Parathyroid adenoma (tissue), 2 donors: Measurements from ENCODE around the gene ARFRP1.
"Not testable (repeated sequence)": the region's sequence is repeated elsewhere in the genome, so short reads cannot be mapped to it uniquely, and the experiment has no call there.

Experiments
- H2AFZ ChIP-seq: fragments of 300-600 bp; sonication (generic); one replicate; pipeline ENCODE4 v1.7.0; 2017; ENCODE audit warnings: antibody characterized with exemption, mild to moderate bottlenecking
- H3K27ac ChIP-seq: fragments of 300-600 bp; sonication (generic); one replicate; pipeline ENCODE4 v1.7.0; 2017
- H3K27me3 ChIP-seq: fragments of 300-600 bp; sonication (generic); one replicate; pipeline ENCODE4 v1.7.0; 2017; ENCODE audit warnings: low read length; ENCODE audit not compliant: control insufficient read depth, insufficient read depth
- H3K36me3 ChIP-seq: fragments of 300-600 bp; sonication (generic); one replicate; pipeline ENCODE4 v1.7.0; 2017; ENCODE audit warnings: low read length; ENCODE audit not compliant: control insufficient read depth, insufficient read depth
- H3K4me1 ChIP-seq: fragments of 300-600 bp; sonication (generic); one replicate; pipeline ENCODE4 v1.7.0; 2017; ENCODE audit warnings: control low read depth
- H3K4me2 ChIP-seq: fragments of 300-600 bp; sonication (generic); one replicate; pipeline ENCODE4 v1.7.0; 2017; ENCODE audit warnings: low read length
- H3K4me3 ChIP-seq: fragments of 300-600 bp; sonication (generic); one replicate; pipeline ENCODE4 v1.7.0; 2017; ENCODE audit warnings: low read depth, low read length
- H3K79me2 ChIP-seq: fragments of 300-600 bp; sonication (generic); one replicate; pipeline ENCODE4 v1.7.0; 2017; ENCODE audit warnings: control low read depth
- H3K9ac ChIP-seq: fragments of 300-600 bp; sonication (generic); one replicate; pipeline ENCODE4 v1.7.0; 2017; ENCODE audit warnings: mild to moderate bottlenecking
- H3K9me3 ChIP-seq: fragments of 300-600 bp; sonication (generic); one replicate; pipeline ENCODE4 v1.7.0; 2017; ENCODE audit warnings: low read length; ENCODE audit not compliant: control insufficient read depth
- TF ChIP-seq, protein P1 (sequence below): fragments of 300-600 bp; sonication (generic); IDR thresholded peaks from one replicate; pipeline ENCODE4 v1.7.0; 2017; ENCODE audit warnings: antibody characterized with exemption, mild to moderate bottlenecking
- donor health status: primary hyperparathyroidism.

The ARFRP1 gene

DNA sequence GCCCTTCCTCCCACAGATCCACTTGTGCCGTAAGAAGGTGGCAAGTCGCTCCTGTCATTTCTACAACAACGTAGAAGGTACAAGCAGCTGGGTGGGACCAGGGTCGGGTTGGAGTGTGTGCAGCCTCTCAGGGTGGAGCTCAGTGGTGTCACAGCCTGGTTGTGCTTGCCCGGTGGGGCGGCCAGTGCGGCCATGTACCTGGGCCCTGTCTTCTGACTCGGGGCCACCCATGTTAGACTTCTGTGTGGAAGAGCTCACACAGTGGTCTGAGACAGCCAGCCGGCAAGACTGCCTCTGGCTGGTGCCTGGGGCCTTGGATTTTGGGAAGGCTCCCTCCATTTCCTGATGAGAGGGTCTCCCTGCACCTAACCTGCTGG is 45.0 kb downstream of the ARFRP1 start:
- Histone ChIP-seq H2AFZ (no peak overlapping the region), H3K27ac (no peak overlapping the region), H3K9ac (no peak overlapping the region), H3K27me3 (no peaks in the 10 kb centered on the region), H3K4me3 (no peak overlapping the region), H3K79me2 (peaks cover 29% of the 10 kb centered on the region), H3K4me2 (no peak overlapping the region), H3K4me1 (peaks cover 6% of the 10 kb centered on the region), H3K9me3 (no peaks in the 10 kb centered on the region), H3K36me3 (no peaks in the 10 kb centered on the region)
- TF ChIP-seq, protein P1, sequence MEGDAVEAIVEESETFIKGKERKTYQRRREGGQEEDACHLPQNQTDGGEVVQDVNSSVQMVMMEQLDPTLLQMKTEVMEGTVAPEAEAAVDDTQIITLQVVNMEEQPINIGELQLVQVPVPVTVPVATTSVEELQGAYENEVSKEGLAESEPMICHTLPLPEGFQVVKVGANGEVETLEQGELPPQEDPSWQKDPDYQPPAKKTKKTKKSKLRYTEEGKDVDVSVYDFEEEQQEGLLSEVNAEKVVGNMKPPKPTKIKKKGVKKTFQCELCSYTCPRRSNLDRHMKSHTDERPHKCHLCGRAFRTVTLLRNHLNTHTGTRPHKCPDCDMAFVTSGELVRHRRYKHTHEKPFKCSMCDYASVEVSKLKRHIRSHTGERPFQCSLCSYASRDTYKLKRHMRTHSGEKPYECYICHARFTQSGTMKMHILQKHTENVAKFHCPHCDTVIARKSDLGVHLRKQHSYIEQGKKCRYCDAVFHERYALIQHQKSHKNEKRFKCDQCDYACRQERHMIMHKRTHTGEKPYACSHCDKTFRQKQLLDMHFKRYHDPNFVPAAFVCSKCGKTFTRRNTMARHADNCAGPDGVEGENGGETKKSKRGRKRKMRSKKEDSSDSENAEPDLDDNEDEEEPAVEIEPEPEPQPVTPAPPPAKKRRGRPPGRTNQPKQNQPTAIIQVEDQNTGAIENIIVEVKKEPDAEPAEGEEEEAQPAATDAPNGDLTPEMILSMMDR, result no peak

DNA sequence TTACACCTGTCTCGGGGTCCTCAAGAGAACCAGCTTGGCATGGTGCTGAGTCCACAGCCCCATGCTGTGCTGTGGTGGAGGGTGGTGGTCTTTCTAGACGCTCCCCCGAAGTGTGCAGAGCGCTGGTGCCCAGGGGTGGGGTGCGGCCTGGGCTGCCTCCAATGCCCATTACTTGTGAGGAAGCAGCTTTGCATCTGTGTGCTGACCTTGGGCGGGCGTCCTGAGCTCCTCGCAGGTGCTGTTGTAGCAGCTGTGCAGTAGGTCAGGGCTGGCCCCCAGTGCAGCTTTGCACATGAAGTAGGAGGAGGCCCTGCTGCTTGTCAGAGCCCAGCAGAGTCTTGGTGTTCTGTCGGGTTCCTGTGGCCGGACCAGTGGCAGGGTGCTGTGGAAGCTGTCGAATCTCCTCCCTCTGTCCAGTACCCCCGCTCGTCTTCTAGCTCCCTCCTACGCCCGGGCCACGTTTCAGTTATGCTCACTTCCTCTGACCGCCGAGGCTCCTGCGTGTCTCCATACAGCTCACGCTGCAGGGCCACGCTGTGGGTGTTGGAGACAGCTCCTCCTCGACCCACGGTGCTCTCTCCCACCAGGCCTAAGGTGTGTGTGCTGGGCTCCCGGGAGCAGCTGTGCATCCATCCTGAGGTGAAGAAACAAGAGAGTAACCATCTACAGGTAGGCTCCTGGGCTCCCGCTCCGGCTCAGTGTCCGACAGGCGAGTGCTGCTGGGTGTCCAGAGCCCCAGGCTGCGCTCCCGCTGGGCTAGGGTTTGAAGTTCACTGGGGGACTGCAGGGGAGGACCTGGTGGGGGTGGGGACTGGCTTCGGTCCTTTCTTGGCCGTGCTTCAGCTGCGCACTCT is 45.6 kb downstream of the ARFRP1 start:
- no peak overlapping the region for H3K9ac ChIP-seq
- no peaks in the 10 kb centered on the region for H3K36me3 ChIP-seq
- H3K27me3 ChIP-seq, result no peaks in the 10 kb centered on the region
- no peak overlapping the region for H3K27ac ChIP-seq
- no peaks in the 10 kb centered on the region for H3K9me3 ChIP-seq
- H3K4me3 ChIP-seq, result no peak overlapping the region
- H3K4me2 ChIP-seq, result no peak overlapping the region
- peaks cover 29% of the 10 kb centered on the region for H3K79me2 ChIP-seq
- H2AFZ ChIP-seq, result no peak overlapping the region
- peaks cover 12% of the 10 kb centered on the region for H3K4me1 ChIP-seq
- TF ChIP-seq, protein P1, result no peak

DNA sequence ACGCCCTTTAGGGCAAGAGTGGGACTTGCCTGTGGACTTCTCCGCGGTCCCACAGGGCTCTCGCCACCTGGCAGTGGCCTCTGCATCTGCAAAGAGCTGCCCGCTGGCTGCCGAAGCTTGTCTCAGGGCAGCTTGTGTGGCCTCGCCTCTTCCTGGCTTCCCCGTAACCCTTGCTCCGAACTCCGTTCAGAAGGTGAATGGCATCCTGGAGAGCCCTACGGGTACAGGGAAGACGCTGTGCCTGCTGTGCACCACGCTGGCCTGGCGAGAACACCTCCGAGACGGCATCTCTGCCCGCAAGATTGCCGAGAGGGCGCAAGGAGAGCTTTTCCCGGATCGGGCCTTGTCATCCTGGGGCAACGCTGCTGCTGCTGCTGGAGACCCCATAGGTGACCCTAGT is 46.7 kb downstream of the ARFRP1 start:
- Histone ChIP-seq H3K9me3 (no peaks in the 10 kb centered on the region), H3K27me3 (no peaks in the 10 kb centered on the region), H3K27ac (no peak overlapping the region), H3K79me2 (peaks cover 29% of the 10 kb centered on the region), H3K4me3 (no peak overlapping the region), H2AFZ (no peak overlapping the region), H3K4me2 (no peak overlapping the region), H3K4me1 (peaks cover 15% of the 10 kb centered on the region), H3K9ac (no peak overlapping the region), H3K36me3 (no peaks in the 10 kb centered on the region)
- TF ChIP-seq, protein P1, result no peak

DNA sequence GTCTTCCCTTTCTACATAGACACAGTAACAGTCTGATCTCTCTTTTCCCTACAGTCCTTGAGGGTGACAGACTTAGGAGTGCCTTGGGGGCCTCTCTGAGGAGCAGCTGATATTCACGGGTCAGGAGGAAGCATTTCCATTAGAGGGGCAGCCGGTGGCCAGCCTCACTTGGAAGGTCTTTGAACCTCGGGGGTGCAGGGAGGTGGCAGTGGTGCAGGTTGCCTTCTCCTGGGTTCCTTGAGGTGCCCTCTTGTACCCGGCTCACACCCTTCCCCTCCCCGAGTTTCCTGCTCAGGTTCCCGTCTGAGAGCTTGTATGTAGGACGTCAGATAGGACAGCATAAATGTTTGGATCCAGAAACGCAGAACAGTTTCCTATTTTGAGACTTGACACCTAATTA is 47.2 kb downstream of the ARFRP1 start:
- TF ChIP-seq, protein P1, result no peak

DNA sequence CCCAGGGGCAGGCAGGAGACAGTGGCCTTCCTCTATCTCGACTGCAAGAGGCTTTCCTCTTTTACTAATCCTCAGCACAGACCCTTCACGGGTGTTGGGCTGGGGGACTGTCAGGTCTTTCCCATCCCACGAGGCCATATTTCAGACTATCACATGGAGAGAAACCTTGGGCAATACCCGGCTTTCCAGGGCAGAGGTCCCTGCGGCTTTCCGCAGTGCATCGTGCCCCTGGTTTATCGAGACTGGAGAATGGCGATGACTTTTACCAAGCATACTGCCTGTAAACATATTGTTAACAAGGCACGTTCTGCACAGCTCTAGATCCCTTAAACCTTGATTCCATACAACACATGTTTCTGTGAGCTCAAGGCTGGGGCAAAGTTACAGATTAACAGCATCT is 47.6 kb downstream of the ARFRP1 start:
- Histone ChIP-seq H3K79me2 (peaks cover 29% of the 10 kb centered on the region), H3K4me1 (peaks cover 15% of the 10 kb centered on the region)
- H3K27me3 ChIP-seq, H2AFZ ChIP-seq, H3K9me3 ChIP-seq, H3K4me3 ChIP-seq, H3K9ac ChIP-seq, H3K4me2 ChIP-seq, H3K36me3 ChIP-seq, H3K27ac ChIP-seq: not testable (repeated sequence)

More for the DNA sequence above, 47.2 kb downstream of the ARFRP1 start:
- Histone ChIP-seq H3K9ac (no peak overlapping the region), H3K9me3 (no peaks in the 10 kb centered on the region), H3K4me1 (peaks cover 15% of the 10 kb centered on the region), H3K79me2 (peaks cover 29% of the 10 kb centered on the region), H3K4me2 (no peak overlapping the region), H3K27me3 (no peaks in the 10 kb centered on the region), H3K27ac (no peak overlapping the region), H2AFZ (no peak overlapping the region), H3K36me3 (no peaks in the 10 kb centered on the region), H3K4me3 (no peak overlapping the region)
